ENCODE data around the gene POU2AF1.
A peak's percentile ranks its signal among the peaks of the same experiment; 100 is the strongest.
"Not testable (repeated sequence)": the region's sequence is repeated elsewhere in the genome, so short reads cannot be mapped to it uniquely, and the experiment has no call there.

POU2AF1 gene

DNA sequence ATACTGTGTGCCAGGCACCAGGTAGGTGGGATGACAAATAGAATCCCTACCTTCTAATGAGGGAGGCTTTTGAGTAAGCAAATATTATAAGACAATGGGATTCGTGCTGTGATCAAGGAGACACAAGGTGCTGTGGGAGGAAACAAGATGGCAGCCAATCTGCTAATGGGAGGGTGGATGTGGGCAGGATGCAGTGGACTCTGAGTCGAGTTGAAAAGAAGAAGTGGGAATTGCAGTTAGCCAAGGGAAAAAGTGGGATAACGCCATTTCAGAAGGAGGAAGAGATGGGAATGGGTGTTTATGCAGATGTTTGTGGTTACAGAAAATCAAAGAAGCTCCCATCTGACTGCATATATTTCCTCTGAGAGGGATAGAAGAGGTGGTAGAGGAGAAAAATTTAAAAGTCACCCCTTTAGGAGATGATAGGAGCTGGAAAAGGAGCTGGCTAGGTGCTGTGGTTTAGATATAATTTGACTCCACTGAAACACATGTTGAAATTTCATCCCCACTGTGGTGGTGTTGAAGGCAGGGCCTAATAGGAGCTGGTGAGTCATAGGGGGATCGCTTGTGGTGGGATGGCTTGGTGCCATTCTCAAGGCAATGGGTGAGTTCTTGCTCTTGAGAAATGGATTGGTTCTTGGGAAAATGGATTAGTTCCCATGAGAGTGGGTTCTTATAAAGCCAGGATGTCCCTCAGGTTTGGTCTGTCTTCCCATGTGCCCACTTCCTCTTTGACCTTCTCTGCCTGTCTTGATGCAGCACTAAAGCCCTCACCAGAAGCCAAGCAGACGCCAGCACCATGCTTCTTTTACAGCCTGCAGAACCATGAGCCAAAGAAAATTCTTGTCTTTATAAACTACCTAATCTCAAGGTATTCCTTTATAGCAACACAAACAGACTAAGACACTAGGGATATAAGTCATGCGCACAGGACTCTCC, 30.0 kb upstream of the POU2AF1 start:
- no peak for DNase-seq

DNA sequence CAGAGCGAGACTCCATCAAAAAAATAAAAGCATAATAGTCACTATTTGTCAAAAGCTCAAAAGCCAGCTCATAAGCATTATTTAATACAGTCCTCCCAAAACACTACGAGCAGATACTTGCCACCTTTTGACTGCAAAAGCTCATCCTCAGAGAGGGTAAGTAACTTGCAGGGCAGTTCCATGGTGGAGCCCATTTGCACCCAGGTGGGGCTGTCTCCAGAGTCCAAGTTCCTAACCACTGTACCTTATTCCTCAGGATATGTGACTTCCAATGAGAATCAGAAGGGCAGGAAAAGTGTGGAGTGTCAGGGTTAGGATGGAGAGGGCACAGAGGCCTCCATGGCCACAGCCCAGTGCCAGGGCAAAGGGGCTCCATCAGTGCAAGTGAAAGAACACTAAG, 28.6 kb upstream of the POU2AF1 start:
- DNase-seq, result no peak

DNA sequence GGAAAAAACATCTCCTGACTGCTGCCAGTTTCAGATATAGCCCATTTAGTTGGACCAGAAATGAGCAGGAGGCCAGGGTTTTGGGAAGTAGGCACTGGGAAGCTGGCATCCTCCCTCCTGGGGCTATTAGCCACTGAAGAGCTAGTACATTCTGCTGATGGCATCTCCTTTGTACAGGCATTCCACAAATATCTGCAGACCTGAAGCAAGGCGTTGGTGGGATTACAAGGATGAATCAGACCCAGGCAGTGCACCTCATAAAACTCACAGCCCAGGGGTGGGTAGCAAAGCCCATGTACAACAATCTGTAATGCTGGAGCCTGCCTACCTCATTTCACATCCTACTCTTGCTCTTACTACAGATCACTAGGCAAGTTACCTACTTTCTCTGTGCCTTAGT, 27.5 kb upstream of the POU2AF1 start:
- DNase-seq, result no peak

DNA sequence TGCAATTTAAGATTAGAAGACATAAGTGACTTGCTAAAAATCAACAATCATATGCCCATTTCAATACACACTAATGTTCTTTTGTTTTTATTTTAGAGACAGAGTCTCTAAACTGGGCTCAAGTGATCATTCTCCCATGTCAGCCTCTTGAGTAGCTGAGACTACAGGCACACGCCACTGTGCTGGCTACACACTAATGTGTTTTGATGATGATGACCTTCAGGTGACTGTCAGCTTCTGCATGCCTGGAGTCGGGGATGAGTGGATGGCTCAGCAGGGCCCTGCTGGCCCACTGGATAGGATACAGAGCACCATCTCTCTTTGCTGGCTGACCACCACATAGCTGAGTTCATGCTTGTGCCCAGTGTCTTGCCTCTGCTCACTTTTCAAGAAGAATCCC, 27.0 kb upstream of the POU2AF1 start:
- DNase-seq, result no peak

- DNase-seq, result no peak
Measured at GRCh38 chr11:111405551-111405950, 26.5 kb upstream of the POU2AF1 start.

GRCh38 chr11:111403051-111403726, 24.1 kb upstream of the POU2AF1 start:
- DNase-seq, result peak; percentile 86

- peak; percentile 95 for DNase-seq
Measured at GRCh38 chr11:111402411-111402810, 23.3 kb upstream of the POU2AF1 start.

DNA sequence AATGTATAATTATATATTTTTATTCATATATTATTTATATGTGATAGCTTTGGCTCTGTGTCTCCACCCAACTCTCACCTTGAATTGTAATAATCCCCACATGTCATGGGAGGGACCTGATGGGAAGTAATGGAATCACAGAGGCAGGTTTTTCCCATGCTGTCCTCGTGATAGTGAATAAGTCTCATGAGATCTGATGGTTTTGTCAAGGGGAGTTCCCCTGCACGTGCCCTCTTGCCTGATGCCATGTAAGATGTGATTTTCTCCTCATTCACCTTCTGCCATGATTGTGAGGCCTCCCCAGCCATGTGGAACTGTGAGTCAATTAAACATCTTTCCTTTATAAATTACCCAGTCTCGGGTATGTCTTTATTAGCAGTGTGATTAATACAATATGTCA, 22.9 kb upstream of the POU2AF1 start:
- not testable (repeated sequence) for DNase-seq

- DNase-seq, result no peak
Measured at GRCh38 chr11:111400595-111400994, 21.5 kb upstream of the POU2AF1 start.

- DNase-seq, result no peak
Measured at GRCh38 chr11:111399187-111400031, 20.3 kb upstream of the POU2AF1 start.

DNA sequence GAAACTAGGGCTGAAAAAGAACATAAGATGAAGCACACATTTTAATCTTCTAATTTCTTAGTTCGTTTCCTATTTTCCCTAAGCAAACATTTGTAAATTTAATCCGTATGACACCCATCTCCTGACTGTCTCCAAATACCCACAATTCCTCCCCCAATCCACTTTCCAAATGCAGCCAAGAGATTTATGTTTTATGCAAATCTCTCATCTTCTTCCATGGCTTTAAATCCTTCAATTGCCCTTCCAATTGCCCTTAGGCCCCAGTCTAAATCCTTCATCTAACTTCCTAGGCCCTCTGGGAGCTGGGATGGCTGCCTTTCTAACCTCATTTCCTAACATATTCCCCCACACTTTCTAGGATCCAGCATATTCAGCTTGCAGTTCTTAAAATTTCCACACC, 18.0 kb upstream of the POU2AF1 start:
- no peak for DNase-seq

GRCh38 chr11:111395749-111396148, 16.7 kb upstream of the POU2AF1 start:
- no peak for DNase-seq

DNA sequence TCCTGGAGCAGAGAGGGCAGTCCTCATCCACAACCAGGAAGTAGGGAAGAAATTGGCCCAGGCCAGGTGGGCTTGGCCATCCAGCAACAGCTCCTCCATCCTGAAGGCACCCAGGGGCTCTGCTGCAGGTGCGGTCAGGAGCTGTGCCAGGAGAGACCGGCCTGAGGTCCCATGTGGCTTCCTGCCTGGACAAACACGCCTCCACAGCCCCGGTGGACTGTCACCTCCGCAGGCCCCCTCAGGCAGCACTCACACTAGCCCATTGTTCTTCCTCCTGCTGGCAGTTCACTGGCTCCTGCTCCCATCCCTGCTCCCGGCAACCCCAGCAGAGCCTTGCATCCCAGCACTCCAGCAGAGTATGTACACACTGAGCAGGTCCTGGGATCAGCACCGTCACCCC, 16.0 kb upstream of the POU2AF1 start:
- peak; percentile 32 for DNase-seq

GRCh38 chr11:111394147-111394546, 15.1 kb upstream of the POU2AF1 start:
- DNase-seq, result not testable (repeated sequence)

DNA sequence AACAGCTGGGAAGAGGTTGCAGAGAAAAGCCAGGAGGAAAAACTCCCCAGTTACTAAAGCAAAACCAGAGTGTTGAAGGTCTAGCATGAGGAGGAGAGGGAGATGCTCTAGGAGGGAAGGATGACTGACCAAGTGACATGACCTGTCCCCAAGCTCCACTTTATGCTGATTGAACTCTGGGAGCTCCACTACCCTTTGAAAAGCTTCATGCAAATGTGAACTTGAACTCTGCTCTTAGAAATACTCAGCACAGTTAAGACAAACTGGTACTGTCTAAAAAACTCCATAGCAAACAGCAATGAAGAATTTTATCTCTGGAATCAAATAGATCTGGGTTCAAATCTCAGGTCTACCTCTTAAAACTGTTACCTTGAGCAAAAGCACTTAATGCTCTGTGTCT, 14.5 kb upstream of the POU2AF1 start:
- no peak for DNase-seq

- no peak for DNase-seq
Measured at GRCh38 chr11:111393096-111393495, 14.0 kb upstream of the POU2AF1 start.

DNA sequence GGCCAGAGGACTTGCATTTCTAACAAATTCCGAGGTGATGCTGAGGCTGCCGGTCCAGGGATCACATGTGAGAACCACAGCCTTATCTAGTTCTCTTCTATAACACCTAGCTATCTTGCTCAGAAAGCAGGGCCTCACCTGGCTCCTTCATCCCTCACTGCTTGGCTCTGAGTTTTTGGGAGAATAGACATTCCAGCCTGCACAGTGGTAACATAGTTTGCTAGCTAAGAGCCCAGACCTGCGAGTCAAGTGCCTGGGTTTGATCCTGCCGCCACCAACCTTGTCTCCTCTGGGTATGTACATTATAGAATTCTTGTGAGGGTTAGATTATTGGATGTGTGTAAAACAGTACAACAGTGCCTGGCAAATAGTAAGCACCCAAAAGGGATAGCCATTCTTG, 13.5 kb upstream of the POU2AF1 start:
- no peak for DNase-seq

- no peak for DNase-seq
Measured at GRCh38 chr11:111391328-111392124, 12.5 kb upstream of the POU2AF1 start.

DNA sequence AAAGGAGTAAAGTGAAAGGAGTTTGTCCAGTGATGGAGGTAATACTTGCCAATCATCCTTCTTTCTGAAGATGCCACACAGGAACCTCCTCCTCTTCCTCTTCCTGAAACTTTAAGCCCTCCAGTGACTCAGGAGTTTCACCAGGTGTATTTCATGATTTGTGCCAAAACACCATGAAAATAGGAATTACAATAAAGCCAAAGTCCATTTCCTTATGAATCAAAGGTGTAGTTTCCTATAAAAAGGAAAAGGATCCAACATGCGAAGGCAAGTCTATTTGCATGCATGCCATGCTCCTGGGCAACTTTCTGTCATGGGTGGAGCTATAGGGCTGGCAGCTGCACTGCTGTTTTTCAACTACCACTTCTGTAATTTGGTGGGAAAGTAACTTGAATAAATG, 9.8 kb upstream of the POU2AF1 start:
- no peak for DNase-seq

DNA sequence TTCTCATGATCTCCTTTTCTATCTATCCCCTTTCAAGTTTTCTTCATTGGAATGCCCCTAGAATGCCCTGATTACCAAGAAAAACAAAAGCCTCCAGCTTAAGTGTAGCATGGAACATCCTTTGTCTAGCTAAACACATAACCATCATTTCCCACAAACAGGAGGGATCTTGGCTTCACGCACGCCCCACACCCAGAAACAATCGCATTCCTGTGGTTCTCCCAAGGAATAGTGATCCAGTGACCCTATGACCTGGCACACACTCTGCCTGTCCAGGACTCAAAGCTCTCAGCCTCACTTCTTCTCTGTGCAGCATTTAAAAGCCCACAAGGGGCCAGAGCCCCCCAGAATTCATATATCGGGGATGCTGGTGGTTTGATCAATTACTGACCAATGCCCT, 9.3 kb upstream of the POU2AF1 start:
- DNase-seq, result no peak

GRCh38 chr11:111387363-111387762, 8.3 kb upstream of the POU2AF1 start:
- peak; percentile 97 for DNase-seq

- peak; percentile 55 for DNase-seq
Measured at GRCh38 chr11:111386611-111387150, 7.6 kb upstream of the POU2AF1 start.

Data from NCI-H2029 treated with DMSO at 0.1 percent for 48 hours (cell line).